GM21723 (cell line): ENCODE results near the gene CTNND1.

Experiments used
- ATAC-seq: cut with Tn5 transposase; IDR thresholded peaks from one replicate; pipeline ENCODE4 v1.9.1; 2021; ENCODE audit warnings: mild to moderate bottlenecking, moderate library complexity; ENCODE audit not compliant: unreplicated experiment

CTNND1 gene

GRCh38 chr11:57758174-57758573 is 3.4 kb upstream of the CTNND1 start:
- no peak for ATAC-seq

GRCh38 chr11:57762235-57762861 is 746 bp downstream of the CTNND1 start:
- no peak for ATAC-seq

- no peak for ATAC-seq
Measured at GRCh38 chr11:57763568-57763967, 2.0 kb downstream of the CTNND1 start.

GRCh38 chr11:57764021-57764420 is 2.4 kb downstream of the CTNND1 start:
- ATAC-seq, result no peak

GRCh38 chr11:57764566-57764965 is 3.0 kb downstream of the CTNND1 start:
- no peak for ATAC-seq

GRCh38 chr11:57764972-57765371 is 3.4 kb downstream of the CTNND1 start:
- ATAC-seq, result no peak

- ATAC-seq, result no peak
Measured at GRCh38 chr11:57770793-57771192, 9.2 kb downstream of the CTNND1 start.

- no peak for ATAC-seq
Measured at GRCh38 chr11:57771365-57771764, 9.8 kb downstream of the CTNND1 start.

GRCh38 chr11:57772562-57772961 is 11.0 kb downstream of the CTNND1 start:
- ATAC-seq, result no peak

GRCh38 chr11:57773026-57773598 is 11.5 kb downstream of the CTNND1 start:
- no peak for ATAC-seq

- no peak for ATAC-seq
Measured at GRCh38 chr11:57775491-57775890, 13.9 kb downstream of the CTNND1 start.

GRCh38 chr11:57776031-57776521 is 14.5 kb downstream of the CTNND1 start:
- no peak for ATAC-seq

GRCh38 chr11:57776577-57777210 is 15.1 kb downstream of the CTNND1 start:
- no peak for ATAC-seq

GRCh38 chr11:57777969-57778317 is 16.3 kb downstream of the CTNND1 start:
- no peak for ATAC-seq

GRCh38 chr11:57778318-57779037 is 16.9 kb downstream of the CTNND1 start:
- ATAC-seq, result no peak

- ATAC-seq, result no peak
Measured at GRCh38 chr11:57779276-57779675, 17.7 kb downstream of the CTNND1 start.

- no peak for ATAC-seq
Measured at GRCh38 chr11:57781529-57781943, 19.9 kb downstream of the CTNND1 start.

- peak; percentile 54 for ATAC-seq
Measured at GRCh38 chr11:57785072-57785471, 23.5 kb downstream of the CTNND1 start.

GRCh38 chr11:57786436-57786835 is 24.8 kb downstream of the CTNND1 start:
- no peak for ATAC-seq

GRCh38 chr11:57787006-57787604 is 25.5 kb downstream of the CTNND1 start:
- no peak for ATAC-seq
